Measurements from ENCODE around the gene HSPA12A. TPM values are rescaled to one million over a fixed set of nuclear protein-coding genes. Genes with fewer than 3 reads are reported as not detected.

HSPA12A gene
- polyA plus RNA-seq, 1 experiment, result 20.5 TPM

- TF ChIP-seq CTCF (IDR thresholded peaks at IDR 0.05; ENCODE audit: low read depth, low read length), result no peak
These were observed 58.5 kb downstream of the HSPA12A start for GRCh38 chr10:116683821-116684220.

GRCh38 chr10:116683166-116683565 lies 59.2 kb downstream of the HSPA12A start:
- no peak for DNase-seq (ENCODE audit: low read depth, low spot score)
- H3K27me3 ChIP-seq (ENCODE audit: control insufficient read depth, insufficient read depth, low read length), result no peaks in the 10 kb centered on the region
- no peak overlapping the region for H3K27ac ChIP-seq (ENCODE audit: low read depth, low read length)
- ChIA-PET CTCF (interaction anchor here (0.5 to 17.5 kb wide), 19 partner anchors 9 to 544 kb away, joined by 3 to 426 read pairs (median 4); partner anchors contain the start of gene HSPA12A), POLR2A (no interaction called here)
- H3K9me3 ChIP-seq (ENCODE audit: control insufficient read depth, insufficient read depth, low read length), result no peaks in the 10 kb centered on the region
- no peak for TF ChIP-seq CTCF (IDR thresholded peaks at IDR 0.05; ENCODE audit: low read depth, low read length)
- H3K4me3 ChIP-seq (ENCODE audit: low read depth, low read length), result no peak overlapping the region

More at GRCh38 chr10:116683821-116684220, 58.5 kb downstream of the HSPA12A start:
- ChIA-PET CTCF (interaction anchor here (0.7 to 17.5 kb wide), 9 partner anchors 9 to 491 kb away, joined by 3 to 426 read pairs (median 5); partner anchors contain the start of gene HSPA12A), POLR2A (no interaction called here)
- Histone ChIP-seq H3K4me3 (ENCODE audit: low read depth, low read length) (no peak overlapping the region), H3K27me3 (ENCODE audit: control insufficient read depth, insufficient read depth, low read length) (no peaks in the 10 kb centered on the region), H3K9me3 (ENCODE audit: control insufficient read depth, insufficient read depth, low read length) (no peaks in the 10 kb centered on the region), H3K27ac (ENCODE audit: low read depth, low read length) (no peak overlapping the region)
- DNase-seq (ENCODE audit: low read depth, low spot score), result no peak

GRCh38 chr10:116679351-116679750 lies 63.0 kb downstream of the HSPA12A start:
- ChIA-PET POLR2A (no interaction called here), CTCF (interaction anchor here (0.6 to 17.5 kb wide), 3 partner anchors 109 to 496 kb away, joined by 3 to 426 read pairs (median 5); no protein-coding TSS in a partner anchor)
- H3K9me3 ChIP-seq (ENCODE audit: control insufficient read depth, insufficient read depth, low read length), result no peaks in the 10 kb centered on the region
- H3K27ac ChIP-seq (ENCODE audit: low read depth, low read length), result no peak overlapping the region
- no peak for DNase-seq (ENCODE audit: low read depth, low spot score)
- H3K4me3 ChIP-seq (ENCODE audit: low read depth, low read length), result no peak overlapping the region
- no peaks in the 10 kb centered on the region for H3K27me3 ChIP-seq (ENCODE audit: control insufficient read depth, insufficient read depth, low read length)
- no peak for TF ChIP-seq CTCF (IDR thresholded peaks at IDR 0.05; ENCODE audit: low read depth, low read length)

- CTCF ChIA-PET, result interaction anchor here (0.8 to 2.7 kb wide), 2 partner anchors 112 to 489 kb away, joined by 3 to 12 read pairs; no protein-coding TSS in a partner anchor
- no peak for DNase-seq (ENCODE audit: low read depth, low spot score)
- H3K27me3 ChIP-seq (ENCODE audit: control insufficient read depth, insufficient read depth, low read length), result no peaks in the 10 kb centered on the region
- H3K4me3 ChIP-seq (ENCODE audit: low read depth, low read length), result no peak overlapping the region
- no peak overlapping the region for H3K27ac ChIP-seq (ENCODE audit: low read depth, low read length)
- TF ChIP-seq CTCF (IDR thresholded peaks at IDR 0.05; ENCODE audit: low read depth, low read length), result no peak
- POLR2A ChIA-PET, result no interaction called here
- no peaks in the 10 kb centered on the region for H3K9me3 ChIP-seq (ENCODE audit: control insufficient read depth, insufficient read depth, low read length)
These were observed 65.7 kb downstream of the HSPA12A start for GRCh38 chr10:116676633-116677032.

GRCh38 chr10:116676118-116676517 lies 66.2 kb downstream of the HSPA12A start:
- POLR2A ChIA-PET, result no interaction called here
- DNase-seq (ENCODE audit: low read depth, low spot score), result no peak
- CTCF ChIA-PET, result interaction anchor here (2.7 kb wide), 1 partner anchor 113 kb away, joined by 12 read pairs; no protein-coding TSS in a partner anchor
- Histone ChIP-seq H3K9me3 (ENCODE audit: control insufficient read depth, insufficient read depth, low read length) (no peaks in the 10 kb centered on the region), H3K4me3 (ENCODE audit: low read depth, low read length) (no peak overlapping the region), H3K27ac (ENCODE audit: low read depth, low read length) (no peak overlapping the region), H3K27me3 (ENCODE audit: control insufficient read depth, insufficient read depth, low read length) (no peaks in the 10 kb centered on the region)
- no peak for TF ChIP-seq CTCF (IDR thresholded peaks at IDR 0.05; ENCODE audit: low read depth, low read length)
